GM12878 (cell line): ENCODE results near the gene AIP.

Experiments
- NRF1 ChIP-seq: conservative IDR thresholded peaks from 2 replicates; pipeline ENCODE4 v1.6.1; 2011; ENCODE audit warnings: mild to moderate bottlenecking, low read depth, low read length, improper control_type of control experiment
- POLR2A ChIP-seq: IDR thresholded peaks from 2 replicates; pipeline ENCODE4 v1.6.1; 2011; ENCODE audit warnings: low read depth, mild to moderate bottlenecking, low read length
- TCF12 ChIP-seq: IDR thresholded peaks from 2 replicates; pipeline ENCODE4 v1.6.1; 2011; ENCODE audit warnings: low read depth, mild to moderate bottlenecking, low read length
- TCF3 ChIP-seq: IDR thresholded peaks from 2 replicates; pipeline ENCODE4 v1.6.1; 2012; ENCODE audit warnings: low read depth, mild to moderate bottlenecking, low read length, borderline replicate concordance; ENCODE audit not compliant: insufficient read depth
- TF ChIP-seq, protein P1 (sequence below): fragments of 450-650 bp; formaldehyde crosslinking; IDR thresholded peaks from 2 replicates; pipeline ENCODE4 v1.4.0; 2020; ENCODE audit warnings: mild to moderate bottlenecking, moderate library complexity

DNA sequence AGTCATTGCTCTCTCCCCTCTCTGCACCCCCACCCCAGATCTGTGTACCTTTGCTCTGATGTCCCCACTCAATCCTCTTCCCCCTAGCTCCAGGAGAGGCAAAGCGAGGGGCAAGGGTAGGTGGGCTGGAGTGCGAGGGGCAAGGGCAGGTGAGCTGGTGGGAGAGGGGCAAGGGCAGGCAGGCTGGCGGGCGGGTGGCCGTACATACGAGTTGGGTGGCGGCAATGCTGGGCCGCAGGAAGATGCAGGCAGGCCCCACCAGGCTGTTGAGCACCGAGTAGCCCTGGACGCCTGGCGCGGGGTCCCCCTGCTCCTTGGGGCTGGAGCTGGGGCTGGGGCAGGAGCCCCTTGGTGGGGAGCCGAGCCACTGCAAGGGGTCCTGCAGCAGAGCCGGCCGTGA, 39.5 kb downstream of the AIP start:
- TF ChIP-seq TCF12: no peak
- TF ChIP-seq TCF3: no peak
- no peak for TF ChIP-seq POLR2A
- TF ChIP-seq NRF1: no peak
- TF ChIP-seq, protein P1, sequence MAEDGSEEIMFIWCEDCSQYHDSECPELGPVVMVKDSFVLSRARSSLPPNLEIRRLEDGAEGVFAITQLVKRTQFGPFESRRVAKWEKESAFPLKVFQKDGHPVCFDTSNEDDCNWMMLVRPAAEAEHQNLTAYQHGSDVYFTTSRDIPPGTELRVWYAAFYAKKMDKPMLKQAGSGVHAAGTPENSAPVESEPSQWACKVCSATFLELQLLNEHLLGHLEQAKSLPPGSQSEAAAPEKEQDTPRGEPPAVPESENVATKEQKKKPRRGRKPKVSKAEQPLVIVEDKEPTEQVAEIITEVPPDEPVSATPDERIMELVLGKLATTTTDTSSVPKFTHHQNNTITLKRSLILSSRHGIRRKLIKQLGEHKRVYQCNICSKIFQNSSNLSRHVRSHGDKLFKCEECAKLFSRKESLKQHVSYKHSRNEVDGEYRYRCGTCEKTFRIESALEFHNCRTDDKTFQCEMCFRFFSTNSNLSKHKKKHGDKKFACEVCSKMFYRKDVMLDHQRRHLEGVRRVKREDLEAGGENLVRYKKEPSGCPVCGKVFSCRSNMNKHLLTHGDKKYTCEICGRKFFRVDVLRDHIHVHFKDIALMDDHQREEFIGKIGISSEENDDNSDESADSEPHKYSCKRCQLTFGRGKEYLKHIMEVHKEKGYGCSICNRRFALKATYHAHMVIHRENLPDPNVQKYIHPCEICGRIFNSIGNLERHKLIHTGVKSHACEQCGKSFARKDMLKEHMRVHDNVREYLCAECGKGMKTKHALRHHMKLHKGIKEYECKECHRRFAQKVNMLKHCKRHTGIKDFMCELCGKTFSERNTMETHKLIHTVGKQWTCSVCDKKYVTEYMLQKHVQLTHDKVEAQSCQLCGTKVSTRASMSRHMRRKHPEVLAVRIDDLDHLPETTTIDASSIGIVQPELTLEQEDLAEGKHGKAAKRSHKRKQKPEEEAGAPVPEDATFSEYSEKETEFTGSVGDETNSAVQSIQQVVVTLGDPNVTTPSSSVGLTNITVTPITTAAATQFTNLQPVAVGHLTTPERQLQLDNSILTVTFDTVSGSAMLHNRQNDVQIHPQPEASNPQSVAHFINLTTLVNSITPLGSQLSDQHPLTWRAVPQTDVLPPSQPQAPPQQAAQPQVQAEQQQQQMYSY: no peak
